GM12874 (cell line): ENCODE measurements around the gene ZBTB16.

ENCODE experiments used
- CTCF ChIP-seq: IDR thresholded peaks from 2 replicates; pipeline ENCODE4 v1.5.1; 2011; ENCODE audit warnings: low read depth, mild to moderate bottlenecking, control low read depth, low read length, moderate library complexity; ENCODE audit not compliant: insufficient read depth

Gene ZBTB16

DNA sequence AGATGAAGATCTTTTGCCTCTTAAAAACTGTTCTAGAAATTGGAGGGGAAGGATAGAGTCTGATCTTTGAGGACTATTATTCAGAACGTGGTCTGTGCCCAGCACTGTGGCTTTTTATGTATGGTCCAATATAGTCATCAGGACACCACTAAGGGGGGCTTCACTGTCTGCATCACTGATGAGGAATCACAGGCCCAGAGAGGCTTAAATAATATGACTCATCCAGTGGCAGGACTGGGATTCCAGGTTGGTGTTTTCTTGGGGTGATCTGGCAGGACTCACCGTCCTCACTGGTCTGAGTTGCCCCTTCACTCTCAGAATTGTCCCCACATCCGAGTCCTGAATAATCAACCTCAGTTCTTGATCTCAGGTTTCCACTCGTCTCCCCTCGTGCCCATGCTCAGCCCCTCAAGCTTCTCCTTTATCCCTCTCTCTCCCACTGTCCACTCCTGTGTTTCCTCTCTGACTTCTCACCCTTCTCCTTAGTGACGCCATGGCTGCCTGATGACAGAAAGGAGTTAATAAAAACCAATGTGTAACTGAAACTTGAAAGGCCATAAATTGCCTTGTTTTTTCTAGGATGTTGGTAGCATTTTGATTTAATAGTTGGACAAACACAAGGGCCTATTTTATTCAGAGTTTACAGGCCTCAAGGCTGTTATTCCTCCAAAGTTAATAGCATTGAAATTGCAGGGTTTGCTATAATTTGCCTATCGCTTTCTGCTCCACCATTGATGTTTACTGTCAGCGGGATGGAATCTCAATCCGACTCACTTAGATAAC lies 141.0 kb downstream of the ZBTB16 start:
- no peak for TF ChIP-seq CTCF

DNA sequence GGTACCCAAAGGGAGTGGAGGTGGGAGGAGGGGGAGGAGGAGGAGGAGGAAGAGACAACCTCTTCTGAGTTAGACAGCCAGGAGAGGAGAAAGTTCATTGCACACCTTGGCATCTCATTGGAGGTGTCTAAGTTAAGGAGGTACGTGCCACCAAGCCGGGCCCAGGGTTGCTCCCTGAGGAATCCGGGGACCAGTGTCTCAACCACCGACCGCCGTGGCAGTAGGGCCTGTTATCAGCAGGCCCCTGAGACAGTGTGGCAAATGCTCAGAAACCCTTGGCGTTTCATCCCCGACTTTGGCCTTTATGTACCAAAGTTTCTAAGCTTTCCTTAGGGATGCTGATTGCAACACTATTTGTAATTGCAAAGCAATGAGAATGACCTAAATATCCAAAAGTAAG lies 141.7 kb downstream of the ZBTB16 start:
- TF ChIP-seq CTCF, result no peak

- no peak for TF ChIP-seq CTCF
Observed at GRCh38 chr11:114202011-114202609, 142.6 kb downstream of the ZBTB16 start.

DNA sequence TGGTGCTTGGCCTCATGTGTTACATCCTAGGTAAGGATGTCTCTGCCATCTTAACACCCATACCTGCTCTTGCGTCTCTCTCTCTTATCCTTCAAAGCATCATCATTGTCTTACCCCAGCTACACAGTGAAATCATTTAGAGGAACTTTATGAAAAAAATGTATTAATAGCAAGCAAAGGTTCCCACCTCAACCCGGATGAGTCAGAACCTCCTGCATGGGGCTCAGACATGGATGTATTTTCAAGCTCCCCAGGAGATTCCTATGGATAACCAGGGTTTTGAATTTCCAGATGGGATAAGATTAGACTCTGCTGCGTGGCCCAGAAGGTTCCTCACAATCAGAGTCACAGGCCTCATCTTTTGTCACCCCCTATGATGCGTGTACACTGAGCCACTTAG lies 147.6 kb downstream of the ZBTB16 start:
- TF ChIP-seq CTCF, result no peak

DNA sequence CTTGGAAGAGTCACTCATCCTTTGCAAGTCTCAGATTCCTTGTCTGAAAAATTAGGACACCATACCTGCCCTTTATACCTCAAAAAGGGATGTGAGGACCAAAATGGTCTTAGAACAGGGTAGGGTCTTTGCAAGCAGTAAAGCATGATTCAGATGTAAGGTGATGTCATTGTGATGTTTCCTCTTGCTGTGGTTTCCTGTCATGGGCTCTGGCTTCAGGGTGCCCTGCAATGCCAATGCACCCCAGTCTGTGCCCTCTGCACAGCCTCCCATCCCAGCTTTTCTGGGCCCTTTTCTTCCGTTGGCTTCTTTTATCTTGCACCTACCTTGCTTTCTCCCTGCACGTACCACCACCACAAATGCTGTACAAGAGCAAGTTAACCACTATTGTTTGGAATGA lies 148.9 kb downstream of the ZBTB16 start:
- no peak for TF ChIP-seq CTCF

- no peak for TF ChIP-seq CTCF
Observed at GRCh38 chr11:114209343-114209742, 149.8 kb downstream of the ZBTB16 start.

DNA sequence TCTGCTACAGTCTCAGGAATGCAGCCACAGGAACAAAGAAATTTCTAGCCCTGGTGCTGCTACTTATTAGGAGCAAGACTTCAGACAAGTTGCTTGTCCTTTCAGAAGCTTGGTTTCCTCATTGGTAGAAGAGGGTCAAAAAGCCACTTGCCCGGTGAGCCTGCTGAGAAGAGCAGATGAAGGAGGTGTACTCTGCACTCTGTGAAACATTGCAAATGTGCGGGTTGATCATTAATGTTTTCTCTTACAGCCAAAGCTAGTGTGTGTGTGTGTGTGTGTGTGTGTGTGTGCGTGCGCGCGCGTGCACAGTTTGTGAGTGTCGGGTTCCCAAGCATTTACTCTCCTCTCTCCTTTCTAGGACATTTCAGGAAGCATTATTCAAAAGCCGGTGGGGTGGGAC lies 150.4 kb downstream of the ZBTB16 start:
- no peak for TF ChIP-seq CTCF
